Measurements from ENCODE around the gene CHST9.

CHST9 gene

DNA sequence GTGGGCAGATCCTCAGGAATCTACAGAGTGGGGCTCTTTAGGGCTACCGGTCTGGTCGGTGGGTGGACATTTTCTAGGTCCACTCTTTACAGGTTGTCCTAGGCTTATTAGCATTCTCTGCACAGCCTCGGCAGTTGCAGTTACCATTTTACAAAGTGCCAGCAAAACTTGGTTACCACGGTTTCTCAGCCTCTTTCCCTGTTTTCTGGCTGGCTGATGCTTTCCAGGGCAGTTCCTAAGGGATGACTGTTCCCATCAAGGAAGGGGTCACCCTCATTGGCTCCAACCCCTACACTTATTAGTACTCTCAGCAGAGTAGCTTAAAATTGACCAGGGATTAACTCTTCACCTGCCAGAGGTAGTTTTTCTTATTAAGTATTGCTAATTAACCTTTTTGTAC is 317.6 kb downstream of the CHST9 start:
- peak in 31 of 56 donors; percentile 6 to 67 (median 26) for DNase-seq

GRCh38 chr18:26865557-26865956 is 319.6 kb downstream of the CHST9 start, which contains the start of gene AQP4:
Gene AQP4, minus strand, starts transcription at chr18:26865707. Its CDS starts 18 bp downstream, at chr18:26865689.
- DNase-seq, result peak in 18 of 56 donors; percentile 1 to 40 (median 12)

DNA sequence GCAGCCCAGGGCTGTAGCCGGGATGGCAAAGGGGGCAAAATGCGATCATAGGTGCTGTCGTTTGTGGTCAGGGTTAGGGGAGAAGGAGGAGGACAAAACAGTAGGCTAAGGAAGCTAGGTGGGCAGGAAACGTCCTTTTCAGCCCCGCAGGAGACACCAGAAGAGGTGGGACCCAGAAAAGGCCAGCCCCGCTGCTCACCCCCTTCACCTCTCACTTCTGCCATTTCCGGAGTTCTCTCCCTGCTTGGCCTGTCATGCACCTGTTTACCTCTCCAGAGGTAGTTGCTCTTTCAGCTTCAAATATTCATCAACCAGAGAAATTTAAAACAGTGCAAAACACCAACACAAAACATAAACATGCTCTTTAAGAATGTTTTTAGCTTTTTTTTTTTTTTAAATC is 320.4 kb downstream of the CHST9 start:
- no peak for DNase-seq

- peak in 12 of 56 donors; percentile 9 to 33 (median 24) for DNase-seq
Measured at GRCh38 chr18:26863921-26864497, 321.1 kb downstream of the CHST9 start.

GRCh38 chr18:26863122-26863879 is 321.8 kb downstream of the CHST9 start:
- DNase-seq, result peak in 50 of 56 donors; percentile 8 to 86 (median 62)

- DNase-seq, result peak in 4 of 56 donors; percentile 6 to 28 (median 14)
Measured at GRCh38 chr18:26862084-26862483, 323.0 kb downstream of the CHST9 start.

All from amygdala (tissue), 56 donors.